Kidney epithelial cell (primary cell): ENCODE data around the gene SHB. TPM values are rescaled to one million over a fixed set of nuclear protein-coding genes. Genes with fewer than 3 reads are reported as not detected.

Source experiments
- DNase-seq: peaks from one replicate; pipeline ENCODE4 v3.0.0-alpha.2; 2010; ENCODE audit warnings: low read depth
- H3K27me3 ChIP-seq: 2 replicates; pipeline ENCODE4 v1.6.0; 2011; ENCODE audit warnings: low read length; ENCODE audit not compliant: control insufficient read depth, insufficient read depth
- H3K36me3 ChIP-seq: 2 replicates; pipeline ENCODE4 v1.5.1; 2011; ENCODE audit warnings: low read length; ENCODE audit not compliant: control insufficient read depth, insufficient read depth
- H3K4me3 ChIP-seq: 2 replicates; pipeline ENCODE4 v1.5.1; 2011; ENCODE audit warnings: low read depth, mild to moderate bottlenecking, control low read depth, low read length
- total RNA-seq: library from RNA; depleted of rRNA; stranded (reverse); fragments of >200 nt; gene quantifications from 2 replicates; pipeline ENCODE4 v1.2.3, GENCODE V29; 2015
- TF ChIP-seq, protein P1 (sequence below): IDR thresholded peaks from 2 replicates; pipeline ENCODE4 v1.5.1; 2011; ENCODE audit warnings: mild to moderate bottlenecking, moderate library complexity, low read length, control low read depth, inconsistent platforms; ENCODE audit not compliant: insufficient read depth, poor library complexity, severe bottlenecking

The SHB gene
- total RNA-seq, 1 donor from 2014 or later = 39.1 TPM

DNA sequence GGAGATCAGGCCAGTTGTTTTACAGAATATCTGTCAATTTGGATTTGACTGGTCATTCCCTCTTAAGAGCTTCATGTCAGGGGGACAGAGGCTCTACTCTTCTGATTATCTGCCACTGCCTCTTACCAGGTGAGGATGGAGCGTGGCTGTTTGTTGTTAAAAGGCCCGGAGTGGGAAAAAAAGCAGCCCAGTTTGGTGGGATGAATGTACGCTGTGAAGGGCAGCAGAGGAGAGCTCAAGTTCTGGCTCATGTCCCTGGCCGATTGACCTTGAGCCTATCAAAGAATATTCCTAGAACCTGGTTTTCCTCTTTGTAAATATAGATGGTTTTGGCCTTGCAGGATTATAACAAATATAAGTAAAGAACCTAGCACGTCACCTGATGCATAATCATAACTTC lies 16.3 kb upstream of the SHB start:
- no peak for DNase-seq
- H3K36me3 ChIP-seq = no peaks in the 10 kb centered on the region
- H3K27me3 ChIP-seq = no peaks in the 10 kb centered on the region
- TF ChIP-seq, protein P1, sequence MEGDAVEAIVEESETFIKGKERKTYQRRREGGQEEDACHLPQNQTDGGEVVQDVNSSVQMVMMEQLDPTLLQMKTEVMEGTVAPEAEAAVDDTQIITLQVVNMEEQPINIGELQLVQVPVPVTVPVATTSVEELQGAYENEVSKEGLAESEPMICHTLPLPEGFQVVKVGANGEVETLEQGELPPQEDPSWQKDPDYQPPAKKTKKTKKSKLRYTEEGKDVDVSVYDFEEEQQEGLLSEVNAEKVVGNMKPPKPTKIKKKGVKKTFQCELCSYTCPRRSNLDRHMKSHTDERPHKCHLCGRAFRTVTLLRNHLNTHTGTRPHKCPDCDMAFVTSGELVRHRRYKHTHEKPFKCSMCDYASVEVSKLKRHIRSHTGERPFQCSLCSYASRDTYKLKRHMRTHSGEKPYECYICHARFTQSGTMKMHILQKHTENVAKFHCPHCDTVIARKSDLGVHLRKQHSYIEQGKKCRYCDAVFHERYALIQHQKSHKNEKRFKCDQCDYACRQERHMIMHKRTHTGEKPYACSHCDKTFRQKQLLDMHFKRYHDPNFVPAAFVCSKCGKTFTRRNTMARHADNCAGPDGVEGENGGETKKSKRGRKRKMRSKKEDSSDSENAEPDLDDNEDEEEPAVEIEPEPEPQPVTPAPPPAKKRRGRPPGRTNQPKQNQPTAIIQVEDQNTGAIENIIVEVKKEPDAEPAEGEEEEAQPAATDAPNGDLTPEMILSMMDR = no peak
- no peak overlapping the region for H3K4me3 ChIP-seq

DNA sequence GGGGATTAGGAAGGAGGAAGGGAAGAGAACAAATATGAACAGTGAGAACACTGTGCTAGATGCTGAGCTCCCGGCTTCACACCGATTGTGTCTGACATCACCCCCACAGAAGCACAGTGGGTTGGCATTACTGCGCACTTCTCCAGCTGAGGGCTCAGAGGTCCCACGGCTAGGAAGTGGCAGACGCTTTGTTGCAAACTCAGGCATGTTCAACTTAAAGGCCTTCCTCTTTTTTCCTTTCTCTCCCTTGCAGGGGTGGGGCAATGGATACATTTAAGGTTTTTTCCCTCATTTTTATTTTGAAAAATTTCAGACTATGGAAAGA lies 15.5 kb upstream of the SHB start:
- TF ChIP-seq, protein P1 = no peak
- no peak for DNase-seq

DNA sequence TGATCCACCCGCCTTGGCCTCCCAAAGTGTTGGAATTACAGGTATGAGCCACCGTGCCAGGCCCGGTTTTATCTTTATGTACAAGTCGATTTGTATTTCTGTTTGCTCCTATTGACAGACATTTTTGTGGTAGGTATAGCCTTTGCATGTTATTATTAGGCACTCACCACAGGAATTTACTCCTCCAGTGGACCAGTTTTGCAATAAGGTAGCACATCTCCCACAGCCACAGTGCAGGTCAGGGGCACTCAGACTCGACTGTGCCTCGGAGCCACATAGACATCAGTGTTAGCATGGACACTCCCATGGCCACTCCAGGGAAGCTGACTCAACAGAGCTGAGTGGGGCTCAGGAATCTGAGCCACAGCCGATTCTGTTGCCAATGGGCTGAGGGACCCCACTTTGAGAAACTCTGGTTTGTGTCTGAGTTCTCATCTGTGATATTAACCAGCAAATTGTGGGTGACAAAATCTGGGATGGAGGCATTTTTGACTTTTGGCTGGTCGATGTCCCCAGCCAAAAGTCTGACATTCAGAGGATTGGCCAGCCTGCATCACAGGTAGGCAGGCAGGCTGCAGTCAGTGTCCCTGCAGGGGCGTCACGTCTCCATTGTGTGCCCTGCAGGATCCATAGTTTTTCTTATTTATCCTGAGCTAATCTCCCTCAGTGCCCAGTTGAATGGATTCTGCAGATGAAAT lies 15.0 kb upstream of the SHB start:
- H3K27me3 ChIP-seq = no peaks in the 10 kb centered on the region
- TF ChIP-seq, protein P1 = no peak
- no peak overlapping the region for H3K4me3 ChIP-seq
- DNase-seq = no peak
- no peaks in the 10 kb centered on the region for H3K36me3 ChIP-seq

More for the DNA sequence above, 15.5 kb upstream of the SHB start:
- Histone ChIP-seq H3K4me3 (no peak overlapping the region), H3K36me3 (no peaks in the 10 kb centered on the region), H3K27me3 (no peaks in the 10 kb centered on the region)

DNA sequence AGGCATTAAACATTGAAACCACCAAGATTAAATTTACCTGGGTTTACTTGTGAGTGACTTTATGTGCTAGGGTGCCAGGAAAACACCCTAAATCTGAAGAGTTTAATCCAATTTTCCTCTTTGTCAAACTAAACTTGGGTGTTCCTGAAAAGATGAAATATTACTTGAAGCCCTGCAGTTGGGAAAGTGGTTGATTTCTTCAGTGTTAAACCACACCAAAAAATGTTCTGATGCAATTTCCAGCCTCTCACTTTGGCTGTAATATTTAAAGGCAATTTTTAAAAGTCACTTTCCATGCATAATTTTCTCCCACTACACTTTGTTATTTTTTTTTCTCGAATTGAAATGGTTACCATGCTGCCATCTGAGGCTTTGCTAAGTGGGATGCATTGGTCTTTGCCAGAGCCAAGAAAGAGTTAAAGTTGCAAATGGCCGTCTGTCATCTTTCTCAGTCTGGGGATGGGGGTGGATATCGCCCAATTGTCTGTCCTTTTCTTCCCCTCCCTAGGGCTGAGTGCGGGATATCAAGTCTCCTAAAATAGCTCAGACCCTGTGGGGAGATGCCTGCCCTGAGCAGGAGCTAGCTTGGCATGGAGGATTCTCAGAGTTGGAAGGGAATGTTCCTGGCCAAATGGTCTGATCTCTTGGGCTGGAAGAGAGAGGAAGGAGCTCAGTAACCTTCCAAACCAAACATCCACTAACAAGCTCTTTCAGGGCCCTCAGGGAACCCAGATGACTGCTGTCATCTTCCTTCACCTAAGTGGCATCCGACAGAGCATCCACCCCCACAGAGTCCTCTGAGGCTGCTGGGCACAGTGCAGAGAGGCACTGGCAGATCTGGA lies 13.6 kb upstream of the SHB start:
- TF ChIP-seq, protein P1 = no peak
- H3K4me3 ChIP-seq = no peak overlapping the region
- no peaks in the 10 kb centered on the region for H3K27me3 ChIP-seq
- H3K36me3 ChIP-seq = no peaks in the 10 kb centered on the region
- DNase-seq = no peak

DNA sequence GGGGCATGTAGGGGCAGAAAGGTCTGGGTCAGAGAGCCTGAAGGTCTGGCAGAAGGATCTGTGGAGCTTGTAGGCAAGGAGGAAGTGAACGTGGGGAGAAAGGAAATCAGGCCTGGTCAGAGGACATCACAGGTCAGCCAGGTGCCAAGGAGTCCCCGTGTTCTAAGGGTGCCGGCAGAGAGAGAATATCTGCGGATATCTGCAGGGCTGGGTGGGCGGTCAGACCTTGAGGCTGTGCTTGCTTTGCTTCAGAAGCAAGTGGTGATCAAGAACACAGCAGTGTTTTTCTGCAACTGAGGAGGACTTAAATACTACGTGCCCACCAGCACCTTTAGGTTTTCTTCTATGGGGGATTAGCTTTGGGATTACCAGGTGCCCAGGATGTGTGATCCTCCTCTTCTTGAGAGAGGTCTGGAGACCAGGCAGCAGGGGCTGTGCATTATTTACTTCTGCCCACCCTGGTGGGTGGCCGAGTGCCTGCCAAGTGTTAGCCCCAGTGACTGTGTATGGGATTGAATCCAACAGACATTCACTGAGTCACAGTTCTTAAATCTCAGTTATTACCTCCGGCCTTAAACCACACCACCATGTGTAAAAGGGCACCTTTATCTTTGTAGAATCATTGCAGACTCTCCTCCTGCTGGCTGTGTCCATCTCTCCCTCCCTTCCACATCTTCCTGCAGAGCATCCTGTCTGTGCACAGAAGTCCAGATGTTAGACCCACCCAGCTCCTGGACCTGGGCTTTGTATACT lies 12.5 kb upstream of the SHB start:
- Histone ChIP-seq H3K36me3 (no peaks in the 10 kb centered on the region), H3K4me3 (no peak overlapping the region), H3K27me3 (no peaks in the 10 kb centered on the region)
- TF ChIP-seq, protein P1 = no peak
- DNase-seq = no peak
